GM12801 (cell line): ENCODE data around the gene OR7G2.

Experiments used
- CTCF ChIP-seq: IDR thresholded peaks from one replicate; pipeline ENCODE4 v1.5.1; 2011; ENCODE audit warnings: control low read depth; ENCODE audit not compliant: insufficient read length; ENCODE audit errors: extremely low read depth

The OR7G2 gene

GRCh38 chr19:9144920-9145319 lies 37.6 kb upstream of the OR7G2 start:
- no peak for TF ChIP-seq CTCF

GRCh38 chr19:9140159-9140874 lies 33.0 kb upstream of the OR7G2 start, which contains the start of gene ZNF317:
ZNF317 (plus strand) TSS chr19:9140397; CDS start chr19:9156017, 15,620 bp downstream.
- TF ChIP-seq CTCF = no peak

- TF ChIP-seq CTCF = no peak
Measured at GRCh38 chr19:9139609-9140158, 32.4 kb upstream of the OR7G2 start.

GRCh38 chr19:9132422-9132821 lies 25.1 kb upstream of the OR7G2 start:
- TF ChIP-seq CTCF = no peak

GRCh38 chr19:9130965-9131364 lies 23.7 kb upstream of the OR7G2 start:
- no peak for TF ChIP-seq CTCF

GRCh38 chr19:9128171-9128570 lies 20.9 kb upstream of the OR7G2 start:
- TF ChIP-seq CTCF = no peak

GRCh38 chr19:9126900-9127405 lies 19.7 kb upstream of the OR7G2 start, which contains the start of gene OR7G3:
OR7G3 (minus strand) TSS chr19:9126950; CDS start chr19:9126950, 0 bp downstream.
- no peak for TF ChIP-seq CTCF
